Measurements from ENCODE around the gene MYOC. TPM values are rescaled to one million over a fixed set of nuclear protein-coding genes. Genes with fewer than 3 reads are reported as not detected.

MYOC gene
- total RNA-seq, 5 donors from 2014 or later (not counting 1 experiment from before 2014, with no cell fraction given): not detected

- H3K27me3 ChIP-seq (replicated peaks in 1 of 2; ENCODE audit: control insufficient read depth in 2 of 2, extremely low read depth in 1 of 2, insufficient read depth in 2 of 2, low read length in 1 of 2): peaks cover 0 to 13% of the 10 kb centered on the region in 2 experiments
- H3K4me3 Mint-ChIP-seq: no peak overlapping the region
- no peak overlapping the region for H3K27ac ChIP-seq (ENCODE audit: low read length)
- ATAC-seq (replicated peaks in 1 of 4) (no peak), DNase-seq (no peak)
- H3K27me3 Mint-ChIP-seq: peaks cover 3 to 8% of the 10 kb centered on the region in 2 donors
- H3K36me3 Mint-ChIP-seq: no peaks in the 10 kb centered on the region
- no peaks in the 10 kb centered on the region for H3K9me3 Mint-ChIP-seq
- peaks cover 0 to 6% of the 10 kb centered on the region in 2 experiments for H3K4me1 ChIP-seq (ENCODE audit: control insufficient read depth in 1 of 2, extremely low read depth in 1 of 2, insufficient read depth in 2 of 2, low read length in 2 of 2)
- H3K36me3 ChIP-seq (ENCODE audit: control insufficient read depth in 2 of 2, extremely low read depth in 1 of 2, insufficient read depth in 1 of 2, low read length in 1 of 2): no peaks in the 10 kb centered on the region
- no peaks in the 10 kb centered on the region for H3K9me3 ChIP-seq
- no peak overlapping the region for H3K4me3 ChIP-seq (ENCODE audit: control insufficient read depth in 1 of 2, extremely low read depth in 1 of 2, low read length in 1 of 2)
- H3K4me1 Mint-ChIP-seq: peaks cover 5 to 7% (median 6%) of the 10 kb centered on the region in 3 donors
- ChIA-PET POLR2A (no interaction called here), CTCF (interaction anchor here (0.6 to 0.7 kb wide), 6 partner anchors 8 to 1833 kb away, joined by 3 read pairs; no protein-coding TSS in a partner anchor)
- 95% methylated on average over 3 of the region's 4 CpGs for WGBS (ENCODE audit: insufficient coverage)
- H3K27ac Mint-ChIP-seq: no peak overlapping the region
Observed at GRCh38 chr1:171642197-171642596, 10.3 kb downstream of the MYOC start.

GRCh38 chr1:171641076-171641864 lies 11.2 kb downstream of the MYOC start:
- 64% methylated on average over 8 of the region's 10 CpGs for WGBS (ENCODE audit: insufficient coverage)
- CTCF ChIA-PET: interaction anchor here (0.6 kb wide), 2 partner anchors 448 to 944 kb away, joined by 3 read pairs; no protein-coding TSS in a partner anchor
- no peak overlapping the region for H3K27ac ChIP-seq (ENCODE audit: low read length)
- H3K4me3 ChIP-seq (ENCODE audit: control insufficient read depth in 1 of 2, extremely low read depth in 1 of 2, low read length in 1 of 2): no peak overlapping the region
- POLR2A ChIA-PET: no interaction called here
- Mint-ChIP-seq H3K36me3 (no peaks in the 10 kb centered on the region), H3K4me1 (peaks cover 5 to 7% (median 6%) of the 10 kb centered on the region in 3 donors), H3K27me3 (peaks cover 3 to 8% of the 10 kb centered on the region in 2 donors), H3K9me3 (no peaks in the 10 kb centered on the region), H3K27ac (no peak overlapping the region), H3K4me3 (no peak overlapping the region)
- peaks cover 0 to 6% of the 10 kb centered on the region in 2 experiments for H3K4me1 ChIP-seq (ENCODE audit: control insufficient read depth in 1 of 2, extremely low read depth in 1 of 2, insufficient read depth in 2 of 2, low read length in 2 of 2)
- no peaks in the 10 kb centered on the region for H3K9me3 ChIP-seq
- DNase-seq (no peak), ATAC-seq (replicated peaks in 1 of 4) (no peak)
- no peaks in the 10 kb centered on the region for H3K36me3 ChIP-seq (ENCODE audit: control insufficient read depth in 2 of 2, extremely low read depth in 1 of 2, insufficient read depth in 1 of 2, low read length in 1 of 2)
- peaks cover 0 to 13% of the 10 kb centered on the region in 2 experiments for H3K27me3 ChIP-seq (replicated peaks in 1 of 2; ENCODE audit: control insufficient read depth in 2 of 2, extremely low read depth in 1 of 2, insufficient read depth in 2 of 2, low read length in 1 of 2)

- Histone ChIP-seq H3K9me3 (no peaks in the 10 kb centered on the region), H3K27me3 (replicated peaks in 1 of 2; ENCODE audit: control insufficient read depth in 2 of 2, extremely low read depth in 1 of 2, insufficient read depth in 2 of 2, low read length in 1 of 2) (peaks cover 0 to 13% of the 10 kb centered on the region in 2 experiments), H3K4me1 (ENCODE audit: control insufficient read depth in 1 of 2, extremely low read depth in 1 of 2, insufficient read depth in 2 of 2, low read length in 2 of 2) (peaks cover 0 to 6% of the 10 kb centered on the region in 2 experiments), H3K4me3 (ENCODE audit: control insufficient read depth in 1 of 2, extremely low read depth in 1 of 2, low read length in 1 of 2) (no peak overlapping the region), H3K36me3 (ENCODE audit: control insufficient read depth in 2 of 2, extremely low read depth in 1 of 2, insufficient read depth in 1 of 2, low read length in 1 of 2) (no peaks in the 10 kb centered on the region), H3K27ac (ENCODE audit: low read length) (no peak overlapping the region)
- peaks cover 3 to 8% of the 10 kb centered on the region in 2 donors for H3K27me3 Mint-ChIP-seq
- ATAC-seq (replicated peaks in 1 of 4) (no peak), DNase-seq (no peak)
- peaks cover 5 to 7% (median 6%) of the 10 kb centered on the region in 3 donors for H3K4me1 Mint-ChIP-seq
- 90% methylated on average over 1 of the region's 1 CpG for WGBS (ENCODE audit: insufficient coverage)
- H3K9me3 Mint-ChIP-seq: no peaks in the 10 kb centered on the region
- POLR2A ChIA-PET: no interaction called here
- H3K27ac Mint-ChIP-seq: no peak overlapping the region
- H3K4me3 Mint-ChIP-seq: no peak overlapping the region
- CTCF ChIA-PET: interaction anchor here in 1 of 2 donors (0.6 kb wide), 2 partner anchors 926 to 1787 kb away, joined by 5 read pairs; no protein-coding TSS in a partner anchor
- no peaks in the 10 kb centered on the region for H3K36me3 Mint-ChIP-seq
Observed at GRCh38 chr1:171640225-171640624, 12.3 kb downstream of the MYOC start.

- Mint-ChIP-seq H3K27me3 (peaks cover 3 to 8% of the 10 kb centered on the region in 2 donors), H3K27ac (no peak overlapping the region), H3K4me1 (no peaks in the 10 kb centered on the region), H3K9me3 (no peaks in the 10 kb centered on the region), H3K4me3 (no peak overlapping the region), H3K36me3 (no peaks in the 10 kb centered on the region)
- no peaks in the 10 kb centered on the region for H3K4me1 ChIP-seq (ENCODE audit: control insufficient read depth in 1 of 2, extremely low read depth in 1 of 2, insufficient read depth in 2 of 2, low read length in 2 of 2)
- H3K36me3 ChIP-seq (ENCODE audit: control insufficient read depth in 2 of 2, extremely low read depth in 1 of 2, insufficient read depth in 1 of 2, low read length in 1 of 2): no peaks in the 10 kb centered on the region
- 0% methylated on average over 1 of the region's 4 CpGs for WGBS (ENCODE audit: insufficient coverage)
- ATAC-seq (replicated peaks in 1 of 4) (no peak), DNase-seq (no peak)
- no peak overlapping the region for H3K27ac ChIP-seq (ENCODE audit: low read length)
- H3K9me3 ChIP-seq: no peaks in the 10 kb centered on the region
- CTCF ChIA-PET: no interaction called here
- H3K4me3 ChIP-seq (ENCODE audit: control insufficient read depth in 1 of 2, extremely low read depth in 1 of 2, low read length in 1 of 2): no peak overlapping the region
- peaks cover 0 to 16% of the 10 kb centered on the region in 2 experiments for H3K27me3 ChIP-seq (replicated peaks in 1 of 2; ENCODE audit: control insufficient read depth in 2 of 2, extremely low read depth in 1 of 2, insufficient read depth in 2 of 2, low read length in 1 of 2)
- POLR2A ChIA-PET: no interaction called here
Observed at GRCh38 chr1:171637928-171638576, 14.4 kb downstream of the MYOC start.

GRCh38 chr1:171636141-171636540 lies 16.3 kb downstream of the MYOC start:
- no peaks in the 10 kb centered on the region for H3K4me1 Mint-ChIP-seq
- Histone ChIP-seq H3K36me3 (ENCODE audit: control insufficient read depth in 2 of 2, extremely low read depth in 1 of 2, insufficient read depth in 1 of 2, low read length in 1 of 2) (no peaks in the 10 kb centered on the region), H3K27ac (ENCODE audit: low read length) (no peak overlapping the region), H3K27me3 (replicated peaks in 1 of 2; ENCODE audit: control insufficient read depth in 2 of 2, extremely low read depth in 1 of 2, insufficient read depth in 2 of 2, low read length in 1 of 2) (peaks cover 0 to 11% of the 10 kb centered on the region in 2 experiments), H3K4me1 (ENCODE audit: control insufficient read depth in 1 of 2, extremely low read depth in 1 of 2, insufficient read depth in 2 of 2, low read length in 2 of 2) (no peaks in the 10 kb centered on the region), H3K9me3 (no peaks in the 10 kb centered on the region), H3K4me3 (ENCODE audit: control insufficient read depth in 1 of 2, extremely low read depth in 1 of 2, low read length in 1 of 2) (no peak overlapping the region)
- WGBS (ENCODE audit: insufficient coverage): 81% methylated on average over 11 of the region's 11 CpGs
- DNase-seq (no peak), ATAC-seq (replicated peaks in 1 of 4) (no peak)
- CTCF ChIA-PET: no interaction called here
- H3K36me3 Mint-ChIP-seq: no peaks in the 10 kb centered on the region
- no peak overlapping the region for H3K4me3 Mint-ChIP-seq
- H3K27me3 Mint-ChIP-seq: peaks cover under 1 to 12% of the 10 kb centered on the region in 2 donors
- no peak overlapping the region for H3K27ac Mint-ChIP-seq
- no peaks in the 10 kb centered on the region for H3K9me3 Mint-ChIP-seq
- POLR2A ChIA-PET: no interaction called here

- Histone ChIP-seq H3K27me3 (replicated peaks in 1 of 2; ENCODE audit: control insufficient read depth in 2 of 2, extremely low read depth in 1 of 2, insufficient read depth in 2 of 2, low read length in 1 of 2) (peaks cover 0 to 11% of the 10 kb centered on the region in 2 experiments), H3K4me3 (ENCODE audit: control insufficient read depth in 1 of 2, extremely low read depth in 1 of 2, low read length in 1 of 2) (no peak overlapping the region), H3K27ac (ENCODE audit: low read length) (no peak overlapping the region), H3K9me3 (no peaks in the 10 kb centered on the region), H3K4me1 (ENCODE audit: control insufficient read depth in 1 of 2, extremely low read depth in 1 of 2, insufficient read depth in 2 of 2, low read length in 2 of 2) (no peaks in the 10 kb centered on the region), H3K36me3 (ENCODE audit: control insufficient read depth in 2 of 2, extremely low read depth in 1 of 2, insufficient read depth in 1 of 2, low read length in 1 of 2) (no peaks in the 10 kb centered on the region)
- peaks cover 2 to 12% of the 10 kb centered on the region in 2 donors for H3K27me3 Mint-ChIP-seq
- no peaks in the 10 kb centered on the region for H3K9me3 Mint-ChIP-seq
- WGBS (ENCODE audit: insufficient coverage): 80% methylated on average over 1 of the region's 2 CpGs
- no peaks in the 10 kb centered on the region for H3K36me3 Mint-ChIP-seq
- no peak overlapping the region for H3K4me3 Mint-ChIP-seq
- DNase-seq: no peak
- ATAC-seq (replicated peaks in 1 of 4): no peak
- no peaks in the 10 kb centered on the region for H3K4me1 Mint-ChIP-seq
- H3K27ac Mint-ChIP-seq: no peak overlapping the region
- ChIA-PET POLR2A (no interaction called here), CTCF (no interaction called here)
Observed at GRCh38 chr1:171635661-171636060, 16.8 kb downstream of the MYOC start.

Data from T-cell (primary cell).